ENCODE data around the gene PALLD.

- TF ChIP-seq ZFX (IDR thresholded peaks at IDR 0.05) (no peak), POLR2A (IDR thresholded peaks at IDR 0.05; ENCODE audit: borderline replicate concordance, extremely low read depth, insufficient read depth, insufficient read length) (no peak), CEBPB (IDR thresholded peaks at IDR 0.05; ENCODE audit: low read depth) (no peak), EZH2 (IDR thresholded peaks at IDR 0.05) (no peak)
Observed at GRCh38 chr4:168782439-168782838, 285.6 kb downstream of the PALLD start.
